Cardiac muscle cell (in vitro differentiated cells and primary cell): ENCODE measurements around the gene HPDL. TPM values are rescaled to one million over a fixed set of nuclear protein-coding genes. Genes with fewer than 3 reads are reported as not detected.

ENCODE experiments used
- DNase-seq, 2 donors: peaks; one replicate each; pipeline versions ENCODE4 v3.0.0 to v3.0.0-alpha.2; 2010 to 2017; ENCODE audit warnings: low read depth in 1 of 2, low spot score in 1 of 2
- H3K27ac ChIP-seq: fragments of 200-600 bp; sonication (generic); 2 replicates; pipeline ENCODE4 v1.5.1; 2016
- H3K27me3 ChIP-seq: fragments of 200-600 bp; sonication (generic); 2 replicates; pipeline ENCODE4 v1.6.0; 2016; ENCODE audit warnings: control low read depth
- H3K36me3 ChIP-seq: fragments of 200-600 bp; sonication (generic); 2 replicates; pipeline ENCODE4 v1.5.1; 2016; ENCODE audit warnings: control low read depth
- H3K4me1 ChIP-seq: fragments of 200-600 bp; sonication (generic); 2 replicates; pipeline ENCODE4 v1.8.1; 2017; ENCODE audit warnings: low read depth, mild to moderate bottlenecking, mixed run types
- H3K4me3 ChIP-seq: fragments of 200-600 bp; sonication (generic); 2 replicates; pipeline ENCODE4 v1.5.1; 2016; ENCODE audit warnings: mild to moderate bottlenecking
- H3K9me3 ChIP-seq: fragments of 200-600 bp; sonication (generic); 2 replicates; pipeline ENCODE4 v1.5.1; 2017; ENCODE audit warnings: low read depth, mild to moderate bottlenecking, control low read depth
- polyA plus RNA-seq: library from polyadenylated mRNA; unstranded; fragments of >200 nt; fragmentation: Nextera tagmentation; extraction: Ambion mirVana; gene quantifications from 2 replicates; pipeline ENCODE4 v1.2.1, GENCODE V29; 2016
- total RNA-seq: library from RNA; depleted of rRNA; stranded (reverse); fragments of >200 nt; gene quantifications from 2 replicates; pipeline ENCODE4 v1.2.3, GENCODE V29; 2016
- TF ChIP-seq, protein P1 (sequence below): IDR thresholded peaks from 2 replicates; pipeline ENCODE4 v1.5.1; 2012; ENCODE audit warnings: low read depth, mild to moderate bottlenecking, low read length

HPDL gene
- total and polyA plus RNA-seq, 2 experiments from 2014 or later: 1.3 to 3.3 TPM

DNA sequence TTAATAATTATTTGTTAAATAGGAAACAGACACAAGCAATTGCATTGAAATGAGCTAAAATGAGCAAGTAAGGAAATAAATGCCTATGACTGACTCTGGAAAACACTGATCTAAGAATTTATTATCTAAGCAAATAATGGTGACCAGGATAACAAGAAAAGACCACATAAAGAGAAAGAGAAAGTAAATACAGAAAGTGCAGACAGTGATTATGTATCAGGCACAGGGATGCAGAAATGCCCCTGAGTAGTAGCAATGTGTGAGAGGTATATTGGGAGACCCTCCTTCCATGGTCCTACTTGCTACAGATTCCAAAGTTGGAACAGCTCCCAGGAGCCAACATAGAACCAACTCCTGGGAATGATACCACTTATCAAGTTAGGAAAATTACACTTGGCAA lies 46.9 kb downstream of the HPDL start:
- TF ChIP-seq, protein P1, sequence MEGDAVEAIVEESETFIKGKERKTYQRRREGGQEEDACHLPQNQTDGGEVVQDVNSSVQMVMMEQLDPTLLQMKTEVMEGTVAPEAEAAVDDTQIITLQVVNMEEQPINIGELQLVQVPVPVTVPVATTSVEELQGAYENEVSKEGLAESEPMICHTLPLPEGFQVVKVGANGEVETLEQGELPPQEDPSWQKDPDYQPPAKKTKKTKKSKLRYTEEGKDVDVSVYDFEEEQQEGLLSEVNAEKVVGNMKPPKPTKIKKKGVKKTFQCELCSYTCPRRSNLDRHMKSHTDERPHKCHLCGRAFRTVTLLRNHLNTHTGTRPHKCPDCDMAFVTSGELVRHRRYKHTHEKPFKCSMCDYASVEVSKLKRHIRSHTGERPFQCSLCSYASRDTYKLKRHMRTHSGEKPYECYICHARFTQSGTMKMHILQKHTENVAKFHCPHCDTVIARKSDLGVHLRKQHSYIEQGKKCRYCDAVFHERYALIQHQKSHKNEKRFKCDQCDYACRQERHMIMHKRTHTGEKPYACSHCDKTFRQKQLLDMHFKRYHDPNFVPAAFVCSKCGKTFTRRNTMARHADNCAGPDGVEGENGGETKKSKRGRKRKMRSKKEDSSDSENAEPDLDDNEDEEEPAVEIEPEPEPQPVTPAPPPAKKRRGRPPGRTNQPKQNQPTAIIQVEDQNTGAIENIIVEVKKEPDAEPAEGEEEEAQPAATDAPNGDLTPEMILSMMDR: no peak
- Histone ChIP-seq H3K4me3 (no peak overlapping the region), H3K9me3 (no peaks in the 10 kb centered on the region), H3K27ac (no peak overlapping the region), H3K27me3 (no peaks in the 10 kb centered on the region), H3K36me3 (no peaks in the 10 kb centered on the region), H3K4me1 (peaks cover 5% of the 10 kb centered on the region)
- DNase-seq: no peak

DNA sequence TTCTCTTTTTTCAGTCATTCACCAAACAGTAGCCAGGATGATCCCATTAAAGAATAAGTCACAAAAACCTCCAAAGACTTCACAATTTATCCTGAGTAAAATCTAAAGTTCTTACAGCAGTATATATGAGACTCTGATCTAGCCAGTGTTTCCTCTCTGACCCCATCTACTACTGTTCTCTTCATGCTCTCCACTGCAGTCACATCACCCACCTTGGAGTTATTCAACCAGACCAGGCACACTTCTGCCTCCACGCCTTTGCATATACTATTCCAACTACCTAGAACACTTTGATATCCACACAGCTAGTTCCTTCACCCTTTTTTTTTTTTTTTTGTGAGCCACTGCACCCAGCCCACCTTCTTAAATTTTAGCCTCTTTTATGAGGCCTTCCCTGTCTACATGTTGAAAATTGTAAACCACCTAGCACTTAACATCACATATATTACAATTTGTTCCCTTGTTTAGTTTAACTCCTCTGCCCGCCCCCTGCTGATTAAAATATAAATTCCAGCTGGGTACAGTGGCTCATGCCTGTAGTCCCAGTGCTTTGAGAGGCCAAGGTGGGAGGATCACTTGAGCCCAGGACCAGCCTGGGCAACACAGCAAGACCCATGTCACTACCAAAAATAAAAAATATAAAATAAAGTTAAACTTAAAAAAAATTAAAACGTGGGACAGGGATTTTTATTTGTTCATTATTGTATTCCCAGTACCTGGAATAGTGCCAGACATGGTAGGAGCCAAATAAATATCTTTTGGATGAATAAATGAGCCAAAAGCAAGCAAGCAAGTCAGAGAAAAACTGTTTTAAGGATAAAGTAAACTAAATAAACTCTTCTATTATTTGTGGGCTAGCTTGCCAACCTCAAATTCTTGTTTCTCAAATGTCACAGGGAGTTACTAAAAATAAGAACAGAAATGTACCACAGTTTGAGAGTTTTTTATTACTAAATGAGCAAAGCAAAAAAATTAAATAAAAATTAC lies 48.7 kb downstream of the HPDL start:
- H3K27ac ChIP-seq: no peak overlapping the region
- H3K27me3 ChIP-seq: no peaks in the 10 kb centered on the region
- no peaks in the 10 kb centered on the region for H3K9me3 ChIP-seq
- DNase-seq: no peak
- TF ChIP-seq, protein P1: no peak
- H3K36me3 ChIP-seq: no peaks in the 10 kb centered on the region
- peaks cover 2% of the 10 kb centered on the region for H3K4me1 ChIP-seq
- H3K4me3 ChIP-seq: no peak overlapping the region

DNA sequence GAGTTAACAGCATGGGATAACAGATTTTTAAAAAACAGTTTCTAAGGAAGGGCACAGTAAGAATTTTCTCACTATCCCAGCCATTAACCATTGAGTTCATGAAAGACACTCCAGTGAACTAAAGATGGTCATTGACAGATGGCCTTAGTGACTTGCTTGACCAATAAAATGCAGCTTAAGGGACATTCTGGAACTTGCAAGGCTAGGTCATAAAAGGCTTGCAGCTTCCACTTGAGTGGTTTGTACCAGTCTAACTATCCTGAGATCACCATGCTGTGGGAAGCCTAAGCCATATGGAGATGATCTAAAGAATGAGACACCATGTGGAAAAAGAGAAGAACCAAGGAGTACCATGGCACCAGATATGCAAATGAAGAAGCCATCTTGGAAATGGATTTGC lies 51.5 kb downstream of the HPDL start:
- no peaks in the 10 kb centered on the region for H3K9me3 ChIP-seq
- no peaks in the 10 kb centered on the region for H3K27me3 ChIP-seq
- TF ChIP-seq, protein P1: no peak
- H3K36me3 ChIP-seq: no peaks in the 10 kb centered on the region
- no peaks in the 10 kb centered on the region for H3K4me1 ChIP-seq
- DNase-seq: no peak
- no peak overlapping the region for H3K27ac ChIP-seq
- no peak overlapping the region for H3K4me3 ChIP-seq

Other genes with a start within 250 kb of the HPDL start
- 6.6 and 10.3 TPM in 2 replicates for gene ZSWIM5, start 120.3 kb upstream of the HPDL start, total RNA-seq
- gene ZSWIM5, start 120.3 kb upstream of the HPDL start, polyA plus RNA-seq: 7.6 and 8.6 TPM in 2 replicates
- 9.1 and 15.5 TPM in 2 replicates for gene TOE1, start 13.3 kb downstream of the HPDL start, total RNA-seq
- gene TOE1, start 13.3 kb downstream of the HPDL start, polyA plus RNA-seq: 8.6 and 13.4 TPM in 2 replicates
- gene MUTYH, start 13.5 kb downstream of the HPDL start, total RNA-seq: 25.8 and 35.6 TPM in 2 replicates
- gene MUTYH, start 13.5 kb downstream of the HPDL start, polyA plus RNA-seq: 27.1 and 31.0 TPM in 2 replicates
- 7.8 and 13.9 TPM in 2 replicates for gene TESK2, start 164.3 kb downstream of the HPDL start, total RNA-seq
- gene TESK2, start 164.3 kb downstream of the HPDL start, polyA plus RNA-seq: 8.3 and 8.4 TPM in 2 replicates
- 2.1 and 2.4 TPM in 2 replicates for gene CCDC163, start 173.2 kb downstream of the HPDL start, total RNA-seq
- gene CCDC163, start 173.2 kb downstream of the HPDL start, polyA plus RNA-seq: 2.1 and 4.9 TPM in 2 replicates
- 8.2 and 10.0 TPM in 2 replicates for gene MMACHC, start 173.4 kb downstream of the HPDL start, total RNA-seq
- 1.8 and 6.0 TPM in 2 replicates for gene MMACHC, start 173.4 kb downstream of the HPDL start, polyA plus RNA-seq
- gene PRDX1, start 195.0 kb downstream of the HPDL start, total RNA-seq: 526 and 782 TPM in 2 replicates
- 1,545 and 1,744 TPM in 2 replicates for gene PRDX1, start 195.0 kb downstream of the HPDL start, polyA plus RNA-seq
- gene AKR1A1, start 223.9 kb downstream of the HPDL start, total RNA-seq: 145 and 187 TPM in 2 replicates
- gene AKR1A1, start 223.9 kb downstream of the HPDL start, polyA plus RNA-seq: 291 and 311 TPM in 2 replicates